Ishikawa (cell line): ENCODE measurements around the gene KCTD2.

Experiments
- CEBPB ChIP-seq: IDR thresholded peaks from 2 replicates; pipeline ENCODE4 v1.6.1; 2012
- CREB1 ChIP-seq: IDR thresholded peaks from 2 replicates; pipeline ENCODE4 v1.6.1; 2012; ENCODE audit warnings: low read depth
- EGR1 ChIP-seq: IDR thresholded peaks from 2 replicates; pipeline ENCODE4 v1.6.1; 2012
- EP300 ChIP-seq: IDR thresholded peaks from 2 replicates; pipeline ENCODE4 v1.6.1; 2012; ENCODE audit warnings: borderline replicate concordance
- FOXM1 ChIP-seq: IDR thresholded peaks from 2 replicates; pipeline ENCODE4 v1.6.1; 2012; ENCODE audit warnings: low read depth, borderline replicate concordance
- TF ChIP-seq, protein P1 (sequence below): IDR thresholded peaks from 2 replicates; pipeline ENCODE4 v1.6.1; 2012

DNA sequence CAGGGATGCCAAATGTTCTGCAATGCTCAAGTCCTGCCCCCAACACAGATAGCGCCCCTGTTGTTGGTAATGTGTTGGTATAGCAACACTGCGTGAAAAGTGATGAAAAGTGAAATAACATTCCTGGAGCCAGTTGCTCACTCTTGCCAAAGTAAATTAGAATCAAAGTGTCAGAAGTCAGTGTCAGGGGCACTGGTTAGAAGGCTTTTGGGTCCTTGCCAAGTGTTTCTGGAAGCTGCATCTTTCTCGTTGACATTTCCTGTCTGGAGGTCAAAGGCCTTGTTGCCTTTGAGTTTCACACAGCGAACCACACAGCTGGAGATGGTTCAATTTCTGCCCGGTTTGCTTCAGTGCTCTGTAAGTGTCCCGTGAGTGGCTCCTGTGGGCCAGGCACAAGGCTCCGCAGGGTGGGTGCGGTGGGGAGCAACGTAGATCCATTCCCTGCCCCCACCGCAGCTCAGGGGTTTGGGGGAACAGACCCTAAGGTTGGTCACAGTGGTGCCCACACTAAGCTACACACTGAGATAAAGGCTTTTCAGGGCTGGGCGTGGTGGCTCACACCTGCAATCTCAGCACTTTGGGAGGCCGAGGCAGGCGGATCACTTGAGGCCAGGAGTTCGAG lies 37.1 kb downstream of the KCTD2 start:
- TF ChIP-seq EP300 (no peak), FOXM1 (no peak), EGR1 (no peak), CREB1 (no peak), CEBPB (0 out of 2 replicates have a peak, but pooled peaks have one; percentile 6)
- TF ChIP-seq, protein P1, sequence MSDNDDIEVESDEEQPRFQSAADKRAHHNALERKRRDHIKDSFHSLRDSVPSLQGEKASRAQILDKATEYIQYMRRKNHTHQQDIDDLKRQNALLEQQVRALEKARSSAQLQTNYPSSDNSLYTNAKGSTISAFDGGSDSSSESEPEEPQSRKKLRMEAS: no peak
